ENCODE data around the gene KRT23. TPM values are rescaled to one million over a fixed set of nuclear protein-coding genes. Genes with fewer than 3 reads are reported as not detected.

The KRT23 gene
- total and polyA plus RNA-seq, 2 experiments from 2014 or later = not detected

GRCh38 chr17:40940266-40940665, 2.8 kb upstream of the KRT23 start (continued):
- no peak for TF ChIP-seq ETS1 (IDR thresholded peaks at IDR 0.05)
- TF ChIP-seq NANOG (IDR thresholded peaks at IDR 0.05; ENCODE audit: borderline replicate concordance) = no peak

- H3K9me2 ChIP-seq (ENCODE audit: insufficient read depth) = no peaks in the 10 kb centered on the region
- Mint-ChIP-seq H3K27me3 (ENCODE audit: insufficient read depth, low read depth, poor library complexity) (peaks cover 7% of the 10 kb centered on the region), H3K36me3 (ENCODE audit: low read depth) (0 out of 3 replicates have a peak, but pooled peaks cover 3% of the 10 kb centered on the region), H3K4me3 (no peak overlapping the region), H3K4me1 (peaks cover 9% of the 10 kb centered on the region), H3K9me3 (no peaks in the 10 kb centered on the region), H3K27ac (no peak overlapping the region)
- H3K4me2 ChIP-seq = no peak overlapping the region
- no peaks in the 10 kb centered on the region for H3K79me2 ChIP-seq (replicated peaks; ENCODE audit: insufficient read depth)
- H3K27ac ChIP-seq (ENCODE audit: low read depth) = no peak overlapping the region
- ATAC-seq = no peak
- no peaks in the 10 kb centered on the region for H3F3A ChIP-seq (replicated peaks; ENCODE audit: low read depth)
- no peak for DNase-seq (ENCODE audit: low spot score)
- H3K36me3 ChIP-seq (ENCODE audit: insufficient read depth) = no peaks in the 10 kb centered on the region
- no peaks in the 10 kb centered on the region for H3K27me3 ChIP-seq (ENCODE audit: insufficient read depth)
- no peak overlapping the region for H2AFZ ChIP-seq
- H3K4me3 ChIP-seq = no peak overlapping the region
- TF ChIP-seq EZH2 (IDR thresholded peaks at IDR 0.05; ENCODE audit: low read depth, unreplicated experiment) = no peak
- TF ChIP-seq POLR2AphosphoS5 (IDR thresholded peaks at IDR 0.05; ENCODE audit: low read depth) = no peak
- TF ChIP-seq JUNB (IDR thresholded peaks at IDR 0.05; ENCODE audit: unreplicated experiment) = no peak
- TF ChIP-seq ZNF462 (CRISPR knock-in tag; IDR thresholded peaks at IDR 0.05) = no peak
- TF ChIP-seq ETS1 (IDR thresholded peaks at IDR 0.05) = no peak
- no peaks in the 10 kb centered on the region for H3K4me1 ChIP-seq (ENCODE audit: insufficient read depth)
- no peaks in the 10 kb centered on the region for H4K20me1 ChIP-seq (replicated peaks; ENCODE audit: insufficient read depth)
Observed at GRCh38 chr17:40938981-40939380, 1.5 kb upstream of the KRT23 start.

Measured in GM23338 (cell line).